ENCODE measurements around the gene SLC66A1.

SLC66A1 gene

GRCh38 chr1:19333587-19334354 lies 21.6 kb downstream of the SLC66A1 start:
- no peak for DNase-seq (ENCODE audit: low read depth)
- TF ChIP-seq CTCF (conservative IDR thresholded peaks at IDR 0.05; ENCODE audit: low read length): no peak
- H3K4me3 ChIP-seq (ENCODE audit: low read length): no peak overlapping the region

DNA sequence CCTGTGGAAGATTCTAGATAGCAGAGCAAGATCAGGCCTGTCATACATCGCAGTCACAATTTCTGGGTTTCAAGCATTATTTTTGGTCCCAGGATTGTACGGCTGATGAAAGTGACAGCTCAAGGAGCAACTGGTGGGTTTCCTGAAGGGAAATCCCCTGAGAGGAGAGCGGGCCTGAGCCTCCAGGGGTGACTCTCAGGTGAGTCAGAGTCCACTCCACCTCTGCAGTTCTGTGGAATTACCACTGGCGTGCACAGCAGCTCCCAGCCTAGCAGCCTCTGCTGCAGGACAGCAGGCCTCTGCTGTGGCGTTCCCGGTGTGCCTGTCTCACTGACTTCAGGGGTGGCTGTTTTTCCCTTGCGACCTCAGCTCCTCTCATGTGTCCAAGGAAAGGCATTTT lies 24.4 kb downstream of the SLC66A1 start:
- no peak for TF ChIP-seq CTCF (conservative IDR thresholded peaks at IDR 0.05; ENCODE audit: low read length)
- no peak overlapping the region for H3K4me3 ChIP-seq (ENCODE audit: low read length)
- no peak for DNase-seq (ENCODE audit: low read depth)

- DNase-seq (ENCODE audit: low read depth): no peak
- TF ChIP-seq CTCF (conservative IDR thresholded peaks at IDR 0.05; ENCODE audit: low read length): no peak
- H3K4me3 ChIP-seq (ENCODE audit: low read length): no peak overlapping the region
Measured at GRCh38 chr1:19337289-19337688, 25.2 kb downstream of the SLC66A1 start.

DNA sequence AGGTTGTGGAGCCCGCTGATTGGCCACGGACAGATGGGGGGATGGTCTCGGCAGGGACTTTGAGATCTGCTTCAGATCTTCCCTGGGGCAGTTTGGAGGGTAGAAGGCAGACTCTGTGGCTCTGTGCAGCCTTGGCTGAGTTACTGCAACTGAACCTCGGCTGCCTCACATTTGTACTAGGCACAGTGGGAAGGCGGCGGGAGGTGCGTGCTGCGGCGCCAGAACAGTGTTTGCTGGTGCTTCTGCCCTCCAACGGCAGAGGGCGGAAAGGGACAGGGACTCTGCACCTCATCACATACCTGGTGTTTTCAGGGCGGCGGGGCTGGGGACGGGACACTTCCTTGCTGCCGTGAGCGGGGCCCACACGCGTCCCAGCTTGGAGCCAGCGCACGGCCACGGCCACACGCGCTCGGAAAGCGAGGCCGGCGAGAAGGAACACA lies 26.2 kb downstream of the SLC66A1 start:
- TF ChIP-seq CTCF (conservative IDR thresholded peaks at IDR 0.05; ENCODE audit: low read length): peak; percentile 14; the same call in 1 of the 2 replicates
- no peak overlapping the region for H3K4me3 ChIP-seq (ENCODE audit: low read length)
- DNase-seq (ENCODE audit: low read depth): no peak

DNA sequence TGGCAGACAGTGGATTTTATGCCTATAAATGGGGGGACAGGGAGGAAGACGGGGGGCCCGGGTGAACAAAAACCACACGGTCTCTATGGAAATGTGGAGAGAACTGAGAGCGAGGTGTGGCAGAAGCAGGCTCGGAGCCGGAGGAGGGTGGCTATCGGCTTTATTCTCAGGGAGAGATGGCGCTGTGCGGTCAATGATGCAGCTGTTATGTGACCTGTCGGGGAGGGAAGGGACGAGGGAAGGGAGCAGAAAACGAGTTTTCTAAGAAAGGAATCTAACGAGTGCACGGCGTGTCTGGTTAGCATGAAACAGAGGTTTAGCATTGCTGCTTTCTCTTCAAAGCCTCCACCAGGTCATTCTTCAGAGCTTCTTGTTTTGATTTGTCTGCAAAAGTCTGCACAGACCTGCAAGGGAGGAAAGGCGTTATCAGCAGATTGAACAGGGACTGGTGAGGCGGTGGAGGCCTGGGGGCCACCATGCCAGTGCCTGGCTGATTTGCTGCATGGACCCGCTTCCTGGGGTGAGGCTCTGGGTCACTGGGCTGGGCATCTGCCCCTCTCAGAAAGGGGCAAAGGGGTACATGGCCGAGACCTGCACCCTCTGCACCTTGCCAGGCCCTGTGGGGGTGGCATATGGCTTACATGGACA lies 27.2 kb downstream of the SLC66A1 start:
- no peak overlapping the region for H3K4me3 ChIP-seq (ENCODE audit: low read length)
- DNase-seq (ENCODE audit: low read depth): no peak
- TF ChIP-seq CTCF (conservative IDR thresholded peaks at IDR 0.05; ENCODE audit: low read length): no peak

DNA sequence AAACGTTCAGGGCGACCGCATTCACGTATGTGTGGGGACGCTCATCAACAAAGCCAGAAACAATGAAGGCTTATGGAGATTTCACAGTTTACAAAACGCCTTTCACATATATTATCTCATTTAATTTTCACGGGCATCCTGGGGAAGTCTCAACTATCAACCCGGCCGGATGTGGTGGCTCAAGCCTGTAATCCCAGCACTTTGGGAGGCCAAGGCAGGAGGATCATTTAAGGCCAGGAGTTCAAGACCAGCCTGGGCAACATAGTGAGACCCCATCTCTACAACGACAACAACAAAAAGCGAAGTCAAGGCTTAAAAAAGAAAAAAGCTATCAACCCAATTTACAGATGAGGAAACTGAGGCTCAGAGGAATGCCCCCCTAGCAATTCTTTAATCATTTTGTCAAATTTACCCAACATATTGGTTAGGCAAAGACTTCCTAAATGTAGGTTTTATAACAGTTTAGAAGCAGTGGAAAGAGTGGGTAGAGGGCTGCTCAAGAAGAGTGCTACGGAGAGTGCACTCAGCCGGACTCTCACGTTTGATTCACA lies 28.3 kb downstream of the SLC66A1 start:
- no peak for DNase-seq (ENCODE audit: low read depth)
- H3K4me3 ChIP-seq (ENCODE audit: low read length): no peak overlapping the region
- TF ChIP-seq CTCF (conservative IDR thresholded peaks at IDR 0.05; ENCODE audit: low read length): no peak
